GM12878 (cell line): ENCODE data around the gene NTSR1.

Experiments
- BCL11A ChIP-seq: IDR thresholded peaks from 2 replicates; pipeline ENCODE4 v1.6.1; 2011; ENCODE audit warnings: low read depth, low read length
- CBX5 ChIP-seq: sonication (generic); IDR thresholded peaks from 2 replicates; pipeline ENCODE4 v1.6.1; 2016; ENCODE audit warnings: low read depth, moderate library complexity, mild to moderate bottlenecking, inconsistent platforms
- CHD1 ChIP-seq: IDR thresholded peaks from 2 replicates; pipeline ENCODE4 v1.6.1; 2012; ENCODE audit warnings: low read depth, low read length, improper control_type of control experiment
- CREB1 ChIP-seq: IDR thresholded peaks from 2 replicates; pipeline ENCODE4 v1.6.1; 2012; ENCODE audit warnings: low read depth, mild to moderate bottlenecking, inconsistent platforms
- CTCF ChIP-seq, 3 experiments: IDR thresholded peaks in 2 of 3; conservative IDR thresholded peaks in 1 of 3; 2 replicates each; pipeline ENCODE4 v1.5.1; 2011; ENCODE audit warnings: low read depth in 3 of 3, low read length in 3 of 3, mild to moderate bottlenecking in 3 of 3, control low read depth in 2 of 3, moderate library complexity in 2 of 3, inconsistent platforms in 1 of 3, mixed read lengths in 1 of 3; ENCODE audit not compliant: control insufficient read depth in 2 of 3, insufficient read depth in 1 of 3; ENCODE audit errors: extremely low read depth in 1 of 3
- HCFC1 ChIP-seq: fragments of 150-350 bp; IDR thresholded peaks from 2 replicates; pipeline ENCODE4 v1.6.1; 2014; ENCODE audit warnings: low read length
- JUNB ChIP-seq: IDR thresholded peaks from 2 replicates; pipeline ENCODE4 v1.6.1; 2016; ENCODE audit warnings: antibody characterized with exemption, mild to moderate bottlenecking
- KDM1A ChIP-seq: fragments of 200-600 bp; sonication (generic); IDR thresholded peaks from 2 replicates; pipeline ENCODE4 v1.6.1; 2016; ENCODE audit warnings: borderline replicate concordance
- NRF1 ChIP-seq: conservative IDR thresholded peaks from 2 replicates; pipeline ENCODE4 v1.6.1; 2011; ENCODE audit warnings: mild to moderate bottlenecking, low read depth, low read length, improper control_type of control experiment
- POLR2AphosphoS2 ChIP-seq: IDR thresholded peaks from 2 replicates; pipeline ENCODE4 v1.6.1; 2011; ENCODE audit warnings: low read depth, mild to moderate bottlenecking, low read length, improper control_type of control experiment, moderate library complexity
- POLR2AphosphoS5 ChIP-seq: IDR thresholded peaks from 2 replicates; pipeline ENCODE4 v1.6.1; 2011; ENCODE audit warnings: mild to moderate bottlenecking, low read length, inconsistent platforms
- SIN3A ChIP-seq: IDR thresholded peaks from 2 replicates; pipeline ENCODE4 v1.6.1; 2012; ENCODE audit warnings: low read depth, low read length, improper control_type of control experiment
- TCF12 ChIP-seq: IDR thresholded peaks from 2 replicates; pipeline ENCODE4 v1.6.1; 2011; ENCODE audit warnings: low read depth, mild to moderate bottlenecking, low read length
- ZNF384 ChIP-seq: IDR thresholded peaks from 2 replicates; pipeline ENCODE4 v1.6.1; 2012; ENCODE audit warnings: low read depth, mild to moderate bottlenecking, low read length, improper control_type of control experiment, borderline replicate concordance

DNA sequence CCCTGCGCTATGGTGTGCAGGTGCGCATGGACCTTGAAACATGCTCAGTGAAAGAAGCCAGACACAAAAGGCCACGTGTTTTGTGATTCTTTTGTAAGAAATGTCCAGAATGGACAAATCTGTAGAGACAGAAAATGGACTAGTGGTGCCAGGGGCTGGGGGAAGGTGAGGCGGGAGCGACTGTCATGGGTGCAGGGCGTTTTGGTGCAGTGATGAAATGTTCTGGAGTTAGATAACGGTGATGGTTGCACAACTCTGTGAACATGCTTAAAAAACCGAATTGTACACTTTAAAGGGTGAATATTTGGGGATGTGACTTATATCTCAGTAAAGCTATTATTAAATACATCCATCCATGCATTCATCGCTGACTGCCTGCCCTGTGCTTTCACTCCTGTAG is 31.7 kb upstream of the NTSR1 start:
- TF ChIP-seq KDM1A = no peak
- TF ChIP-seq CTCF (IDR thresholded peaks at IDR 0.05 in 2 of 3, conservative IDR thresholded peaks at IDR 0.05 in 1 of 3; ENCODE audit: control insufficient read depth in 2 of 3, extremely low read depth in 1 of 3, insufficient read depth in 1 of 3, low read depth in 3 of 3, low read length in 3 of 3) = no peak
- TF ChIP-seq SIN3A = no peak
- TF ChIP-seq NRF1 = no peak
- no peak for TF ChIP-seq CREB1
- TF ChIP-seq JUNB = no peak
- no peak for TF ChIP-seq TCF12
- no peak for TF ChIP-seq POLR2AphosphoS5
- no peak for TF ChIP-seq CHD1
- no peak for TF ChIP-seq BCL11A
- TF ChIP-seq HCFC1 = no peak
- TF ChIP-seq POLR2AphosphoS2 = no peak
- TF ChIP-seq CBX5 = no peak
- TF ChIP-seq ZNF384 = no peak
